Measurements from ENCODE around the gene AIMP2.

DNA sequence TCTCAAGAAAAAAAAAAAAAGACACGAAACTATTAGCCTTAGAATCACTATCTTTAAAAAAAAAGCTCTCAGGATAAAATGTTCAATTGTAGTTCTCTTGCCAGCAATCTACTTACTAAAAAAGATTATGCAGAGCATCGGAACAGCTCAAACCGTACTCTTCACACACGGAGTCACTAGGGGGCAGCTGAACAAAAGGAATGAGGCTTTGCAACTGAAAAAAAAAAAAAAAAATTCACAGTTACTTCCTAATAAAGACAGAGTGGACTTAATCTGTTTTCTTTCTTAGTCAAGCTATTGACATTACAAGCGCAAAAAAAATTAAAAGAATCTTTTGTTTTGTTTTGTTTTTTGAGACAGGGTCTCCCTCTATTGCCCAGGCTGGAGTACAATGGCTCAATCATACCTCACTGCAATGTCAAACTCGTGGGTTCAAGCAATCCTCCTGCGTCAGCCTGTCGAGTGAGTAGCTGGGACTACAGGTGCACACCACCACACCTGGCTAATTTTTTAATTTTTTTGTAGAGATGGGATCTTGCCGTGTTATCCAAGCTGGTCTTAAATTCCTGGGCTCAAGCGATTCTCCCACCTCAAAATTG, 11.8 kb upstream of the AIMP2 start:
- TF ChIP-seq CTCF (IDR thresholded peaks at IDR 0.05) (peak; percentile 14 to 80 (median 66)), POLR2A (IDR thresholded peaks at IDR 0.05) (no peak)

Data from prostate gland (tissue), 2 donors.